Measurements from ENCODE around the gene SPDEF.

The SPDEF gene

GRCh38 chr6:34489207-34489805 is 66.8 kb downstream of the SPDEF start:
- Mint-ChIP-seq H3K27me3 (no peaks in the 10 kb centered on the region), H3K9me3 (ENCODE audit: low read depth) (no peaks in the 10 kb centered on the region), H3K27ac (no peak overlapping the region), H3K36me3 (no peaks in the 10 kb centered on the region), H3K4me1 (ENCODE audit: low read depth) (peaks cover 25% of the 10 kb centered on the region), H3K4me3 (no peak overlapping the region)
